ENCODE measurements around the gene NPAS3. TPM values are rescaled to one million over a fixed set of nuclear protein-coding genes. Genes with fewer than 3 reads are reported as not detected.

Gene NPAS3
- total and polyA plus RNA-seq, 2 of the 13 experiments (the other 11 are each of a cell fraction or from before 2014, with no cell fraction given): not detected

DNA sequence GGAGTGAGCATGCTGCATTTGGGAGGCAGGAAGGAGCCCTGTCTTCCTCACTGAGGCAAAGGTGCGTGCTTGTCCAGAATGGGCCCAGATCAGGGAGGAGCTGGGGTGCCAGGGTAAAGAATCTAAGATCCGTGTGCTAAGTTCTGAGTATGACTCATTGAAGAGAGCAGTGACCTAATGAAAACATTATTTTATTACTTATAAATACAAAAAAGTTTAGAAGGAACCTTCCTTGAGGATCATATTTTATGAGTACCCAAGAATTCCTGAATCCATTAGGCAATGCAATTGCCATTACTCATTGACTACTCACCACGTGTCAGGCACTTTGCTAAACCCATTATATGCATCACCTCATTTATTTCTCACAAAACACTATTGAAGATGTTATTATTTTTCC, 747.5 kb downstream of the NPAS3 start:
- no peaks in the 10 kb centered on the region for H3K4me1 ChIP-seq (ENCODE audit: insufficient read depth, low read length)
- ATAC-seq: no peak

DNA sequence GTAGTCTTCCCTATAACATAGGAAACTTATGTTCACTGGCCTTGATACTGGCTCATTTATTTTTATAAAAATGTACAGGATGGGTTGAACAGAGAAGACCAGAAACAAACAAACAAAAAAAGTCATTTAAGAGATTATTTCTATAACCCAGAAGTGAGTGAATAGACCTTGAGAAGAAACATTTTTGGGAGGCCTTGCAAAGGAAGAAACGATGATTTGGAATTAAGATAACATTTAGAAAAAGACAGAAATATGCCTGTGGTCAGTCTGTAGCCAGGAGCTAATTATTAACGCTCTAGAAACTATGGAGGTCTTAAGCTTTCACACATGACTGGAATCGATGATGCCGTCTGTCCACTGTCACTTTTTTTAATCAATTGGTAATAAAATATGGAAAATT, 748.2 kb downstream of the NPAS3 start:
- Histone ChIP-seq H3K9me3 (ENCODE audit: low read length) (no peaks in the 10 kb centered on the region), H3K27me3 (ENCODE audit: control insufficient read depth in 1 of 2, insufficient read depth in 2 of 2, low read length in 2 of 2) (no peaks in the 10 kb centered on the region), H2AFZ (ENCODE audit: low read length) (no peak overlapping the region), H3K4me1 (ENCODE audit: insufficient read depth, low read length) (no peaks in the 10 kb centered on the region), H3K27ac (ENCODE audit: extremely low read length, insufficient read depth, low read length) (no peak overlapping the region), H3K4me2 (ENCODE audit: low read depth, low read length) (no peak overlapping the region), H3K79me2 (ENCODE audit: insufficient read depth, low read length) (no peaks in the 10 kb centered on the region), H4K20me1 (ENCODE audit: insufficient read depth, low read length) (no peaks in the 10 kb centered on the region), H3K36me3 (replicated peaks in 1 of 2; ENCODE audit: control insufficient read depth in 1 of 2, insufficient read depth in 2 of 2, low read length in 2 of 2) (no peaks in the 10 kb centered on the region), H3K4me3 (replicated peaks in 1 of 3; ENCODE audit: insufficient read depth in 1 of 3, low read depth in 2 of 3, low read length in 3 of 3) (no peak overlapping the region), H3K9ac (ENCODE audit: insufficient read depth, low read depth, low read length) (no peak overlapping the region)
- 19% methylated on average over 4 of the region's 4 CpGs for WGBS (ENCODE audit: low lambda C conversion rate)
- in situ Hi-C loops (cut with HindIII; ENCODE audit: extremely low pct_ligation_motif_present, low pct_unique_long_range_greater_than_20kb): no loop called here
- intact Hi-C loops (cut with micrococcal nuclease; ENCODE audit: unreplicated experiment): no loop called here
- TF ChIP-seq TCF7L2 (IDR thresholded peaks at IDR 0.05; ENCODE audit: low read depth, low read length): no peak
- no peak for TF ChIP-seq NFE2 (CRISPR knock-in tag; IDR thresholded peaks at IDR 0.05)
- TF ChIP-seq ZNF883 (CRISPR knock-in tag; IDR thresholded peaks at IDR 0.05; ENCODE audit: not compliant biosample characterization): no peak
- TF ChIP-seq CHD4 (IDR thresholded peaks at IDR 0.05; ENCODE audit: borderline replicate concordance, low read length): no peak
- no peak for TF ChIP-seq ZNF780A (CRISPR knock-in tag; IDR thresholded peaks at IDR 0.05)
- TF ChIP-seq EZH2 (conservative IDR thresholded peaks at IDR 0.05; ENCODE audit: low read depth, low read length): no peak
- TF ChIP-seq ZNF564 (CRISPR knock-in tag; IDR thresholded peaks at IDR 0.05): no peak
- no peak for TF ChIP-seq SP4 (CRISPR knock-in tag; IDR thresholded peaks at IDR 0.05)
- TF ChIP-seq, protein P1, sequence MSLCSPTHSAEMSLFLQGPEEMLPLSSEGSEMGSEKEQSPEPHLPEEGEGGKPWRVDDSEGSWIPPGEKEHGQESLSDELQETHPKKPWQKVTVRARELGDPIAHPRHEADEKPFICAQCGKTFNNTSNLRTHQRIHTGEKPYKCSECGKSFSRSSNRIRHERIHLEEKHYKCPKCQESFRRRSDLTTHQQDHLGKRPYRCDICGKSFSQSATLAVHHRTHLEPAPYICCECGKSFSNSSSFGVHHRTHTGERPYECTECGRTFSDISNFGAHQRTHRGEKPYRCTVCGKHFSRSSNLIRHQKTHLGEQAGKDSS (CRISPR knock-in tag; IDR thresholded peaks at IDR 0.05; ENCODE audit: borderline replicate concordance, low read depth): no peak
- no peak for TF ChIP-seq ZKSCAN8 (CRISPR knock-in tag; IDR thresholded peaks at IDR 0.05; ENCODE audit: borderline replicate concordance)
- no peak for TF ChIP-seq ZFP91 (CRISPR knock-in tag; IDR thresholded peaks at IDR 0.05; ENCODE audit: borderline replicate concordance)
- no peak for TF ChIP-seq TEF (CRISPR knock-in tag; IDR thresholded peaks at IDR 0.05)
- TF ChIP-seq HINFP (CRISPR knock-in tag; IDR thresholded peaks at IDR 0.05; ENCODE audit: low read depth): no peak
- no peak for TF ChIP-seq ZFP36L2 (CRISPR knock-in tag; IDR thresholded peaks at IDR 0.05)
- TF ChIP-seq DR1 (CRISPR knock-in tag; IDR thresholded peaks at IDR 0.05): no peak
- ChIA-PET CTCF (ENCODE audit: low intra/inter-chr PET ratio, low total read pairs) (no interaction called here), POLR2A (no interaction called here)
- ATAC-seq (no peak), DNase-seq (ENCODE audit: low spot score) (no peak), FAIRE-seq (no peak)
- no TSS peak for BruUV-seq (replicated peaks)

More for the DNA sequence above, 747.5 kb downstream of the NPAS3 start:
- no peaks in the 10 kb centered on the region for H3K9me3 ChIP-seq (ENCODE audit: low read length)
- H3K27me3 ChIP-seq (ENCODE audit: control insufficient read depth in 1 of 2, insufficient read depth in 2 of 2, low read length in 2 of 2): no peaks in the 10 kb centered on the region
- 2% methylated on average over 3 of the region's 3 CpGs for WGBS (ENCODE audit: low lambda C conversion rate)
- no peak overlapping the region for H3K27ac ChIP-seq (ENCODE audit: extremely low read length, insufficient read depth, low read length)
- no peak for FAIRE-seq
- in situ Hi-C loops (cut with HindIII; ENCODE audit: extremely low pct_ligation_motif_present, low pct_unique_long_range_greater_than_20kb) (no loop called here), intact Hi-C loops (cut with micrococcal nuclease; ENCODE audit: unreplicated experiment) (no loop called here)
- H4K20me1 ChIP-seq (ENCODE audit: insufficient read depth, low read length): no peaks in the 10 kb centered on the region
- no peak overlapping the region for H3K4me3 ChIP-seq (replicated peaks in 1 of 3; ENCODE audit: insufficient read depth in 1 of 3, low read depth in 2 of 3, low read length in 3 of 3)
- no peak overlapping the region for H3K4me2 ChIP-seq (ENCODE audit: low read depth, low read length)
- POLR2A ChIA-PET: no interaction called here
- H3K36me3 ChIP-seq (replicated peaks in 1 of 2; ENCODE audit: control insufficient read depth in 1 of 2, insufficient read depth in 2 of 2, low read length in 2 of 2): no peaks in the 10 kb centered on the region
- H2AFZ ChIP-seq (ENCODE audit: low read length): no peak overlapping the region
- no peak overlapping the region for H3K9ac ChIP-seq (ENCODE audit: insufficient read depth, low read depth, low read length)
- DNase-seq (ENCODE audit: low spot score): no peak
- no peaks in the 10 kb centered on the region for H3K79me2 ChIP-seq (ENCODE audit: insufficient read depth, low read length)
- TF ChIP-seq ZNF343 (CRISPR knock-in tag; IDR thresholded peaks at IDR 0.05) (no peak), MTA1 (CRISPR knock-in tag; IDR thresholded peaks at IDR 0.05; ENCODE audit: borderline replicate concordance) (no peak)
- CTCF ChIA-PET (ENCODE audit: low intra/inter-chr PET ratio, low total read pairs): no interaction called here
- no TSS peak for BruUV-seq (replicated peaks)

Data from HepG2 (cell line).